GM06990 (cell line): ENCODE data around the gene CUEDC1.
"Not testable (repeated sequence)": the region's sequence is repeated elsewhere in the genome, so short reads cannot be mapped to it uniquely, and the experiment has no call there.

Experiments
- DNase-seq: peaks from one replicate; pipeline ENCODE4 v3.0.0-alpha.2; 2011; ENCODE audit not compliant: insufficient read length; ENCODE audit errors: extremely low read depth
- H3K27me3 ChIP-seq: replicated peaks from 2 replicates; pipeline ENCODE4 v1.6.0; 2011; ENCODE audit warnings: low read length; ENCODE audit not compliant: control insufficient read depth, insufficient read depth
- H3K36me3 ChIP-seq: 2 replicates; pipeline ENCODE4 v1.5.1; 2011; ENCODE audit warnings: low read length; ENCODE audit not compliant: control insufficient read depth, insufficient read depth
- H3K4me3 ChIP-seq: replicated peaks from 2 replicates; pipeline ENCODE4 v1.5.1; 2011; ENCODE audit warnings: low read depth, mild to moderate bottlenecking, control low read depth, low read length
- TF ChIP-seq, protein P1 (sequence below): IDR thresholded peaks from 2 replicates; pipeline ENCODE4 v1.5.1; 2011; ENCODE audit warnings: low read length, control low read depth, mild to moderate bottlenecking, inconsistent platforms; ENCODE audit not compliant: insufficient read depth, poor library complexity, severe bottlenecking

The CUEDC1 gene

DNA sequence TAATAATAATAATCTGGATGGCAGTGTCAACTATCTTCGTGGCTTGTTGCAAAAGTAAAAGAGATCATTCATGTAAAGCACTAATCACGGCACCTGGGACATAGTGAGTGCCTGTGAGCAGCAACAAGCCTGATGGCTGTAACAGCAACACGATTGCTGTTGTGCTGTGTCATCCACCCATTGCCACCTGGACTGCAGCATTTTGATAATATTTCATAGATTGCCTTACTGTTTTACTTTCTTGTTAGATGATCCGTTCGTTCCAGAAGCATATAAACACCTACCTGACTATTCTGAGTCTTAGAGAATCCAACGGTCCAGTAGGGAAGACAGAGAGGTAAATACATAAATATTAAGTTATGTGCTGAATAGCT lies 102.3 kb downstream of the CUEDC1 start:
- TF ChIP-seq, protein P1, sequence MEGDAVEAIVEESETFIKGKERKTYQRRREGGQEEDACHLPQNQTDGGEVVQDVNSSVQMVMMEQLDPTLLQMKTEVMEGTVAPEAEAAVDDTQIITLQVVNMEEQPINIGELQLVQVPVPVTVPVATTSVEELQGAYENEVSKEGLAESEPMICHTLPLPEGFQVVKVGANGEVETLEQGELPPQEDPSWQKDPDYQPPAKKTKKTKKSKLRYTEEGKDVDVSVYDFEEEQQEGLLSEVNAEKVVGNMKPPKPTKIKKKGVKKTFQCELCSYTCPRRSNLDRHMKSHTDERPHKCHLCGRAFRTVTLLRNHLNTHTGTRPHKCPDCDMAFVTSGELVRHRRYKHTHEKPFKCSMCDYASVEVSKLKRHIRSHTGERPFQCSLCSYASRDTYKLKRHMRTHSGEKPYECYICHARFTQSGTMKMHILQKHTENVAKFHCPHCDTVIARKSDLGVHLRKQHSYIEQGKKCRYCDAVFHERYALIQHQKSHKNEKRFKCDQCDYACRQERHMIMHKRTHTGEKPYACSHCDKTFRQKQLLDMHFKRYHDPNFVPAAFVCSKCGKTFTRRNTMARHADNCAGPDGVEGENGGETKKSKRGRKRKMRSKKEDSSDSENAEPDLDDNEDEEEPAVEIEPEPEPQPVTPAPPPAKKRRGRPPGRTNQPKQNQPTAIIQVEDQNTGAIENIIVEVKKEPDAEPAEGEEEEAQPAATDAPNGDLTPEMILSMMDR, result no peak
- H3K27me3 ChIP-seq, result no peaks in the 10 kb centered on the region
- no peaks in the 10 kb centered on the region; the same call in 1 of the 2 replicates for H3K36me3 ChIP-seq
- no peak for DNase-seq
- H3K4me3 ChIP-seq, result no peak overlapping the region

DNA sequence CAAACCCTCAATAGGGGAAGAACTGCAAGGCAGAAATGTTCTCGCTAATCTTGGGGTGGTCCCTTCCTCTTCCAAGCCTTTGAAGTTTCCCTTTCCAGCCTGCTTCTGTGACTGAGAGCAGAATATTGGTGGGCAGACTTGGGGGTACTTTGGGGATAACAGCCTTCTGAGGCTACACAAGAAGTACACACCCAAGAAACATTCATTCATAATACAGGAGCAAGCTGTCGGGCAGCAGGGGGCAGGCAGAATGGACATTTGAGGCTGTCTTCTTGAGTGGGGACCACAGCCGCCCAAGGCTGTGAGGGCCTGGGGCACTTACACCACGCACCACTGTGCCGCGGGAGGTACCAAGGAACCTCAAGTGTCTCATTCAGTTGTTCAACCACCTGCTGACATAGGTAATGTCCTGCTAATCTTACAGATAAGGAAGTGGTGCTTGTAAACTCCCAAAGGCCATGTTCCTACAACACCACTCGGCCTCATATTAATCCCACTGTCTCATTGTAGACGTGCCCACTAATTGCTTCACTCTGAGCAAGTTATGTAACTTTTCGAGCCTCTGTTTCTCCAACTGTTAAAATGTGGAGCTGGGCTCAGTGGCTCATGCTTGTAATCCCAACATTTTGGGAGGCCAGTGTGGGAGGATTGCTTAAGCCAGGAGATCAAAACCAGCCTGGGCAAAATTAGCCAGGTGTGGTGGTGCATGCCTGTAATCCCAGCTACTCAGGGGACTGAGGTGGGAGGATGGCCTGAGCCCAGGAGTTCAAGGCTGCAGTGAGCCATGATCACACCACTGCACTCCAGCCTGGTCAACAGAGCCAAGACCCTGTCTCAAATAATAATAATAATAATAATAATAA lies 102.9 kb downstream of the CUEDC1 start:
- no peak for DNase-seq
- H3K4me3 ChIP-seq, result no peak overlapping the region
- TF ChIP-seq, protein P1, result no peak
- H3K36me3 ChIP-seq, result no peaks in the 10 kb centered on the region; the same call in none of the 2 replicates
- no peaks in the 10 kb centered on the region for H3K27me3 ChIP-seq

DNA sequence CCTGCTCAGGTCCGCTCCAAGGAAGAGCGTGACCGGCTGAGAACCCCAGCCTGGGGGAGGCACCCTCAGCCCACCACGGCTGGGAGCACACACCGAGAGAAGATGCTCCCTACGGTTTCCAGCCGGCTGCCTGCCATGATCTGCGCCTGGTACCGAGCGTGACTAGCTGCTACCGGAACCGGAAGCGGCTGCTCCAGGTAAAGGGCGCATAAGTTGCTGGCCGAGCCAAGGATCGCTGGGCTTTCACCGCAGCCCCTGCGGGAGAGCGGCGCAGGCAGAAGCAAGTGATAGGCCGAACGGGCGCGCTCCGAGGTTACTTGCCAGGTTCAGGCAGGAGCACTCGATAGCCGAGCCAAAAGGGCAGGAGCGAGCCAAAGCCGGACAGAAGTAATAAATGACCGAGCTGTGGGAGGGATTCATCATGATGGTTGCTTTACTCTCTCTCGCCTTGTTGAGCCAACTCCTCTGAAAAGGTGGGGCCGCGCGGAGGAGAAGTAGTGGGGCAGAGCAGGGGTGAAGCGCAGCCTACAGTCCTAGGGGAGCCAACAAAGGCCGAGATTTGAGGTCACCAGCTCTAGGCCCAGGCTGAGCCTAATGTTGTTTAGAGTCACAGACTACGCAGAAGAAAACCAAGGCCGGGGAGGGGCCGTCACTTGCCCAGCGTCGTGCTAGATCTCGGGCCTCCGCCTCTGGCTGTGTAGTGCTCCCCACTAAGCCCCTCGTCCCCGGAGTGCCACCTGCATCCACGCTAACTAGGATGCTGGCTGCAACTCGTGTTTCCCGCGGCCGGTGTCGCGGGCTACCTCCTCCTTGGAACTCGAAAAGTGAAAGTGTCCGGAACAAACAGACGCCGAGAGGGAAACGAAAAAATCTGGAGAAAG lies 105.1 kb downstream of the CUEDC1 start, which contains the start of gene MRPS23:
MRPS23 (minus strand) TSS at position 171 of the 881 bp plus-strand sequence; CDS start at position 137, 34 bp downstream.
- H3K36me3 ChIP-seq, result peaks cover 2% of the 10 kb centered on the region
- H3K4me3 ChIP-seq, result peak within 1 kb of the TSS; percentile 100
- TF ChIP-seq, protein P1, result no peak
- DNase-seq, result peak; percentile 97
- H3K27me3 ChIP-seq, result no peaks in the 10 kb centered on the region

DNA sequence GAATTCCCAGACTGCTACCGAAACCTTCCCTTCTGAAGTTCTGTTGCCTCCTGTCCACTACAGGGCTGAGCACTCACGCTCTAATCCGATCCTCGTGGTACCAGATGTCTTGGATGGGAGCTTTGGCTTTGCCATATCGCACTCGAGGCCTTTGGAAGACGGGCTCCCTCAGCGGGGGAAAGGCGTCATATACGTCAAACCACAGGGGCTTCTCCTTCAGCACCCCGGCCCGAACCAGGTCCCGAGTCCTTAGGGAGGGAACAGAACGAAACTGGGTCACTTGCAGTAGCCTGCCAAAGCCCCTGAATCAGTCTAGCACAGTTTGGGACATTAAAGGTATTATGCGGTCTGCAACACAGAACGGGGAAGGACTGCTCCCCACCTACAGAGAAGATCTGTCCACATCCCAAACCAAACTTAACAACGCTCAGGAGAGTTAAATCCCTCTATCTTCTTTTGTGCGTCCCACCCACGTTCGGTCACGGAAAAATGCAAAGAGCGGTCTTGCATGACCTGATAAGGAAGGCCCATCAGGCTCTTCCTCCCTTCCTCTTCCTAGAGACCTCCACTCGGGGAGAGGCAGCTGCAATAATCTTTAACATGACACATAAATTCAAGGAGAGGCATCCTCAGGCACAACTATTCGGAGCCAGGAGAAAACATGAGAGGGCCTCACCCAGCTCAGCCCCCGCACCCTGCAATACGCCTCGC lies 105.9 kb downstream of the CUEDC1 start:
- peak overlapping the region; percentile 100 for H3K4me3 ChIP-seq
- H3K27me3 ChIP-seq, result no peaks in the 10 kb centered on the region
- H3K36me3 ChIP-seq, result peaks cover 4% of the 10 kb centered on the region
- TF ChIP-seq, protein P1, result no peak
- no peak for DNase-seq

DNA sequence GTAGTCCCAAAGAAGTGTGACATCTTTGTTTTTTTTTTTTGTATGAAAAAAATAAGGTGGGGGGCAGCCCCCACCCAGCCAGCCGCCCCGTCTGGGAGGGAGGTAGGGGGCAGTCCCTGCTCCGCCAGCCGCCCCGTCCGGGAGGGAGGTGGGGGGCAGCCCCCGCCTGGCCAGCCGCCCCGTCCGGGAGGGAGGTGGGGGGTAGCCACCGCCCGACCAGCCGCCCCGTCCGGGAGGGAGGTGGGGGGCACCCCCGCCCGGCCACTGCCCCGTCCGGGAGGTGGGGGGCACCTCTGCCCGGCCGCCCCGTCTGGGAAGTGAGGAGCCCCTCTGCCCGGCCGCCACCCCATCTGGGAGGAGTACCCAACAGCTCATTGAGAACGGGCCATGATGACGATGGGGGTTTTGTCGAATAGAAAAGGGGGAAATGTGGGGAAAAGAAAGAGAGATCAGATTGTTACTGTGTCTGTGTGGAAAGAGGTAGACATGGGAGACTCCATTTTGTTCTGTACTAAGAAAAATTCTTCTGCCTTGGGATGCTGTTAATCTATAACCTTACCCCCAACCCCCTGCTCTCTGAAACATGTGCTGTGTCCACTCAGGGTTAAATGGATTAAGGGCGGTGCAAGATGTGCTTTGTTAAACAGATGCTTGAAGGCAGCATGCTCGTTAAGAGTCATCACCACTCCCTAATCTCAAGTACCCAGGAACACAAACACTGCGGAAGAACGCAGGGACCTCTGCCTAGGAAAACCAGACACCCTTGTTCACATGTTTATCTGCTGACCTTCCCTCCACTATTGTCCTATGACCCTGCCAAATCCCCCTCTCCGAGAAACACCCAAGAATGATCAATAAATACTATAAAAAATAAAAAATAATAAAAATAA lies 108.9 kb downstream of the CUEDC1 start:
- not testable (repeated sequence) for H3K4me3 ChIP-seq, H3K36me3 ChIP-seq, H3K27me3 ChIP-seq, DNase-seq
